HepG2 (cell line): ENCODE results near the gene FMNL2. TPM values are rescaled to one million over a fixed set of nuclear protein-coding genes. Genes with fewer than 3 reads are reported as not detected.

ENCODE experiments used
- ATAC-seq: fragments of 200-7000 bp; cut with Tn5 transposase; 3 replicates; pipeline ENCODE4 v1.9.1; 2020; ENCODE audit warnings: mild to moderate bottlenecking, moderate library complexity
- BruUV-seq: library from RNA; stranded (reverse); fragments of 400-500 nt; replicated peaks from 2 replicates; lab custom pipeline; 2021; lab: Mats Ljungman, UMichigan
- CTCF ChIA-PET: fragments of 300-600 bp; formaldehyde crosslinking; extraction: SDS; loops from one replicate; lab custom pipeline; 2021; ENCODE audit warnings: low total read pairs, inconsistent platforms, low intra/inter-chr PET ratio; lab: Yijun Ruan, JAX
- POLR2A ChIA-PET: fragments of 350-600 bp; sonication (Branson Sonifier 250); formaldehyde crosslinking; loops from one replicate; lab custom pipeline; 2020; ENCODE audit warnings: antibody characterized with exemption, inconsistent platforms; lab: Yijun Ruan, JAX
- DNase-seq: peaks from one replicate; pipeline ENCODE4 v3.0.0-alpha.2; 2015; ENCODE audit warnings: low spot score
- FAIRE-seq: peaks from 3 replicates; lab custom pipeline; 2011; peaks lifted over from hg19 to GRCh38; lab: Jason Lieb, UNC
- H2AFZ ChIP-seq: one replicate; pipeline ENCODE4 v1.6.1; 2011; ENCODE audit warnings: low read length, inconsistent platforms
- H3K27ac ChIP-seq: fragments of 300-600 bp; 3 replicates; pipeline ENCODE4 v1.8.0; 2011; ENCODE audit warnings: mixed run types, mild to moderate bottlenecking, mixed read lengths, low read length, inconsistent platforms; ENCODE audit not compliant: insufficient read depth; ENCODE audit errors: extremely low read length
- H3K27me3 ChIP-seq, 2 experiments: fragments of 200-600 bp in 1 of 2; 2 replicates in 1 of 2; 3 replicates in 1 of 2; pipeline versions ENCODE4 v1.6.0 to v1.8.0; 2011; ENCODE audit warnings: low read length in 2 of 2, mild to moderate bottlenecking in 2 of 2, moderate library complexity in 2 of 2, inconsistent platforms in 1 of 2; ENCODE audit not compliant: insufficient read depth in 2 of 2, control insufficient read depth in 1 of 2
- H3K36me3 ChIP-seq, 2 experiments: fragments of 200-600 bp in 1 of 2; replicated peaks in 1 of 2; 2 replicates in 1 of 2; 3 replicates in 1 of 2; pipeline versions ENCODE4 v1.5.1 to v1.8.0; 2011; ENCODE audit warnings: low read length in 2 of 2, inconsistent platforms in 1 of 2; ENCODE audit not compliant: insufficient read depth in 2 of 2, control insufficient read depth in 1 of 2
- H3K4me1 ChIP-seq: 2 replicates; pipeline ENCODE4 v1.5.1; 2012; ENCODE audit warnings: low read length, inconsistent platforms; ENCODE audit not compliant: insufficient read depth
- H3K4me2 ChIP-seq: 2 replicates; pipeline ENCODE4 v1.6.0; 2011; ENCODE audit warnings: low read depth, low read length, inconsistent platforms
- H3K4me3 ChIP-seq, 3 experiments: fragments of 200-600 bp in 1 of 3; sonication (generic), shearing (Covaris generic) in 1 of 3; replicated peaks in 1 of 3; 2 replicates each; pipeline ENCODE4 v1.5.1; 2011 to 2016; ENCODE audit warnings: low read length in 3 of 3, inconsistent platforms in 2 of 3, low read depth in 2 of 3, mild to moderate bottlenecking in 2 of 3, control low read depth in 1 of 3, mixed read lengths in 1 of 3; ENCODE audit not compliant: insufficient read depth in 1 of 3
- H3K79me2 ChIP-seq: one replicate; pipeline ENCODE4 v1.6.1; 2011; ENCODE audit warnings: low read length, inconsistent platforms; ENCODE audit not compliant: insufficient read depth
- H3K9ac ChIP-seq: 2 replicates; pipeline ENCODE4 v1.6.0; 2011; ENCODE audit warnings: mild to moderate bottlenecking, low read depth, low read length, inconsistent platforms; ENCODE audit not compliant: insufficient read depth
- H3K9me3 ChIP-seq: 2 replicates; pipeline ENCODE4 v1.5.1; 2012; ENCODE audit warnings: mild to moderate bottlenecking, low read length
- H4K20me1 ChIP-seq: 2 replicates; pipeline ENCODE4 v1.6.0; 2011; ENCODE audit warnings: inconsistent platforms, mild to moderate bottlenecking, low read length, moderate library complexity; ENCODE audit not compliant: insufficient read depth
- ASH2L ChIP-seq: fragments of 300-600, 200-600 bp; sonication (generic); IDR thresholded peaks from 2 replicates; pipeline ENCODE4 v1.7.0; 2017; ENCODE audit warnings: low read depth, mild to moderate bottlenecking, moderate library complexity, mixed read lengths, low read length; ENCODE audit not compliant: insufficient read length
- CHCHD3 ChIP-seq: sonication (generic); formaldehyde crosslinking; IDR thresholded peaks from 2 replicates; pipeline ENCODE4 v1.8.0; 2022; ENCODE audit warnings: mild to moderate bottlenecking, missing genetic modification reagents, moderate library complexity
- CREM ChIP-seq, 2 experiments: sonication (generic) in 1 of 2; formaldehyde crosslinking in 1 of 2; IDR thresholded peaks; 2 replicates each; pipeline versions ENCODE4 v1.4.0 to v1.6.1; 2016 to 2020; ENCODE audit warnings: antibody characterized with exemption in 1 of 2, mild to moderate bottlenecking in 1 of 2, missing genetic modification reagents in 1 of 2
- E2F2 ChIP-seq: sonication (generic); formaldehyde crosslinking; IDR thresholded peaks from 2 replicates; pipeline ENCODE4 v1.4.0; 2020; ENCODE audit warnings: missing genetic modification reagents, borderline replicate concordance
- ETV6 ChIP-seq: sonication (generic); formaldehyde crosslinking; conservative IDR thresholded peaks from 2 replicates; pipeline ENCODE4 v1.4.0; 2020; ENCODE audit warnings: missing genetic modification reagents
- HOXA9 ChIP-seq: sonication (generic); formaldehyde crosslinking; IDR thresholded peaks from 2 replicates; pipeline ENCODE4 v1.8.1; 2022; ENCODE audit warnings: missing genetic modification reagents, mild to moderate bottlenecking, moderate library complexity, borderline replicate concordance
- KDM6A ChIP-seq: IDR thresholded peaks from 2 replicates; pipeline ENCODE4 v1.6.1; 2016; ENCODE audit warnings: low read depth
- MAFG ChIP-seq: sonication (generic); formaldehyde crosslinking; IDR thresholded peaks from 2 replicates; pipeline ENCODE4 v1.5.1; 2020; ENCODE audit warnings: mild to moderate bottlenecking, missing genetic modification reagents
- MLX ChIP-seq: IDR thresholded peaks from 2 replicates; pipeline ENCODE4 v1.6.1; 2016
- NR1H2 ChIP-seq: sonication (generic); formaldehyde crosslinking; IDR thresholded peaks from 2 replicates; pipeline ENCODE4 v1.8.1; 2022; ENCODE audit warnings: low read depth, missing genetic modification reagents, borderline replicate concordance
- RELA ChIP-seq: sonication (generic); formaldehyde crosslinking; IDR thresholded peaks from 2 replicates; pipeline ENCODE4 v1.4.0; 2020; ENCODE audit warnings: missing genetic modification reagents
- ZBTB49 ChIP-seq: sonication (generic); formaldehyde crosslinking; IDR thresholded peaks from 2 replicates; pipeline ENCODE4 v1.4.0; 2020; ENCODE audit warnings: missing genetic modification reagents, borderline replicate concordance
- ZNF235 ChIP-seq: sonication (generic); formaldehyde crosslinking; IDR thresholded peaks from 2 replicates; pipeline ENCODE4 v1.8.1; 2023; ENCODE audit warnings: mild to moderate bottlenecking, missing genetic modification reagents, borderline replicate concordance
- ZNF616 ChIP-seq: sonication (generic); formaldehyde crosslinking; IDR thresholded peaks from 2 replicates; pipeline ENCODE4 v1.5.0; 2020; ENCODE audit warnings: low read depth, mild to moderate bottlenecking, missing genetic modification reagents
- ZNF878 ChIP-seq: sonication (generic); formaldehyde crosslinking; IDR thresholded peaks from 2 replicates; pipeline ENCODE4 v1.8.1; 2023; ENCODE audit warnings: mild to moderate bottlenecking, missing genetic modification reagents, moderate library complexity
- WGBS: methylation state at CpG from one replicate; pipeline ENCODE4 v1.1.6; 2017; ENCODE audit warnings: low lambda C conversion rate; 5-methylcytosine and 5-hydroxymethylcytosine counted together
- in situ Hi-C: cut with HindIII; loops from 2 replicates; pipeline ENCODE4 v1.10.0; 2017; ENCODE audit warnings: low pct_unique_long_range_greater_than_20kb; ENCODE audit not compliant: extremely low pct_ligation_motif_present
- intact Hi-C: fragments of 100-400 bp; cut with micrococcal nuclease; formaldehyde crosslinking; loops from one replicate; pipeline ENCODE4 v1.10.0; 2022; ENCODE audit not compliant: unreplicated experiment
- polyA plus RNA-seq, 8 experiments: library from polyadenylated mRNA; depleted of rRNA in 3 of 8; stranded (reverse) in 7 of 8; unstranded in 1 of 8; fragments of >200 nt; fragmentation: Illumina TruSeq in 4 of 8; extraction: Trizol in 4 of 8; gene quantifications; 2 replicates each; pipeline versions ENCODE4 v1.2.1 to v1.2.3, GENCODE V29; 2011 to 2016; ENCODE audit warnings: low read depth in 4 of 8, missing spikeins in 1 of 8, mixed read lengths in 1 of 8; ENCODE audit not compliant: insufficient read depth in 1 of 8
- total RNA-seq, 5 experiments: library from RNA; depleted of rRNA; stranded (reverse); fragments of >200 nt; fragmentation: Illumina TruSeq; extraction: Trizol; gene quantifications; 2 replicates each; pipeline ENCODE4 v1.2.3, GENCODE V29; 2016; ENCODE audit warnings: low read depth in 1 of 5
- TF ChIP-seq, protein P1 (sequence below): sonication (generic); formaldehyde crosslinking; conservative IDR thresholded peaks from 2 replicates; pipeline ENCODE4 v1.4.0; 2020; ENCODE audit warnings: mild to moderate bottlenecking, missing genetic modification reagents, moderate library complexity

Gene FMNL2
- total and polyA plus RNA-seq, 2 of the 13 experiments (the other 11 are each of a cell fraction or from before 2014, with no cell fraction given), result 66.5 to 67.7 TPM

GRCh38 chr2:152620208-152620607 lies 285.2 kb downstream of the FMNL2 start:
- H2AFZ ChIP-seq, result no peak overlapping the region
- WGBS, result 96% methylated on average over 7 of the region's 7 CpGs
- in situ Hi-C loops (no loop called here), intact Hi-C loops (no loop called here)
- no peaks in the 10 kb centered on the region for H4K20me1 ChIP-seq
- no peaks in the 10 kb centered on the region for H3K4me1 ChIP-seq
- H3K27ac ChIP-seq, result no peak overlapping the region
- H3K79me2 ChIP-seq, result no peaks in the 10 kb centered on the region
- FAIRE-seq, result no peak
- peaks cover 53 to 85% of the 10 kb centered on the region in 2 experiments for H3K36me3 ChIP-seq
- no peak overlapping the region for H3K4me3 ChIP-seq
- ChIA-PET POLR2A (no interaction called here), CTCF (no interaction called here)
- no peaks in the 10 kb centered on the region for H3K27me3 ChIP-seq
- no peak overlapping the region for H3K4me2 ChIP-seq
- H3K9ac ChIP-seq, result no peak overlapping the region
- DNase-seq, result no peak
- BruUV-seq, result no TSS peak
- no peaks in the 10 kb centered on the region for H3K9me3 ChIP-seq
- no peak for ATAC-seq
- TF ChIP-seq ETV6 (CRISPR knock-in tag) (no peak), CREM (IDR thresholded peaks at IDR 0.05) (no peak), CREM (CRISPR knock-in tag; IDR thresholded peaks at IDR 0.05) (no peak), RELA (CRISPR knock-in tag) (no peak), E2F2 (no peak), KDM6A (CRISPR knock-in tag) (no peak), ZBTB49 (no peak), ZNF235 (CRISPR knock-in tag) (no peak), ZNF878 (CRISPR knock-in tag) (no peak), MAFG (no peak), ASH2L (no peak), HOXA9 (CRISPR knock-in tag) (no peak), CHCHD3 (CRISPR knock-in tag) (no peak), ZNF616 (CRISPR knock-in tag) (no peak), NR1H2 (CRISPR knock-in tag) (no peak), MLX (CRISPR knock-in tag) (no peak)
- TF ChIP-seq, protein P1, sequence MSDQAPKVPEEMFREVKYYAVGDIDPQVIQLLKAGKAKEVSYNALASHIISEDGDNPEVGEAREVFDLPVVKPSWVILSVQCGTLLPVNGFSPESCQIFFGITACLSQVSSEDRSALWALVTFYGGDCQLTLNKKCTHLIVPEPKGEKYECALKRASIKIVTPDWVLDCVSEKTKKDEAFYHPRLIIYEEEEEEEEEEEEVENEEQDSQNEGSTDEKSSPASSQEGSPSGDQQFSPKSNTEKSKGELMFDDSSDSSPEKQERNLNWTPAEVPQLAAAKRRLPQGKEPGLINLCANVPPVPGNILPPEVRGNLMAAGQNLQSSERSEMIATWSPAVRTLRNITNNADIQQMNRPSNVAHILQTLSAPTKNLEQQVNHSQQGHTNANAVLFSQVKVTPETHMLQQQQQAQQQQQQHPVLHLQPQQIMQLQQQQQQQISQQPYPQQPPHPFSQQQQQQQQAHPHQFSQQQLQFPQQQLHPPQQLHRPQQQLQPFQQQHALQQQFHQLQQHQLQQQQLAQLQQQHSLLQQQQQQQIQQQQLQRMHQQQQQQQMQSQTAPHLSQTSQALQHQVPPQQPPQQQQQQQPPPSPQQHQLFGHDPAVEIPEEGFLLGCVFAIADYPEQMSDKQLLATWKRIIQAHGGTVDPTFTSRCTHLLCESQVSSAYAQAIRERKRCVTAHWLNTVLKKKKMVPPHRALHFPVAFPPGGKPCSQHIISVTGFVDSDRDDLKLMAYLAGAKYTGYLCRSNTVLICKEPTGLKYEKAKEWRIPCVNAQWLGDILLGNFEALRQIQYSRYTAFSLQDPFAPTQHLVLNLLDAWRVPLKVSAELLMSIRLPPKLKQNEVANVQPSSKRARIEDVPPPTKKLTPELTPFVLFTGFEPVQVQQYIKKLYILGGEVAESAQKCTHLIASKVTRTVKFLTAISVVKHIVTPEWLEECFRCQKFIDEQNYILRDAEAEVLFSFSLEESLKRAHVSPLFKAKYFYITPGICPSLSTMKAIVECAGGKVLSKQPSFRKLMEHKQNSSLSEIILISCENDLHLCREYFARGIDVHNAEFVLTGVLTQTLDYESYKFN (CRISPR knock-in tag), result no peak
